Liver (tissue), 9 donors: ENCODE results near the gene RAD51B. TPM values are rescaled to one million over a fixed set of nuclear protein-coding genes. Genes with fewer than 3 reads are reported as not detected.

ENCODE experiments used
- DNase-seq: peaks from one replicate; pipeline ENCODE4 v3.0.0-alpha.2; 2017; ENCODE audit warnings: low spot score
- H3K27ac ChIP-seq, 2 donors: one replicate each; pipeline ENCODE4 v1.7.0; 2013; ENCODE audit warnings: inconsistent platforms in 2 of 2, low read length in 2 of 2, control low read depth in 1 of 2, low read depth in 1 of 2, mild to moderate bottlenecking in 1 of 2
- H3K27me3 ChIP-seq, 4 donors: one replicate each; pipeline versions ENCODE4 v1.6.1 to v1.7.0; 2013; ENCODE audit warnings: low read length in 3 of 4, inconsistent platforms in 1 of 4, mild to moderate bottlenecking in 1 of 4, moderate library complexity in 1 of 4; ENCODE audit not compliant: control insufficient read depth in 4 of 4, insufficient read depth in 4 of 4
- H3K36me3 ChIP-seq, 4 donors: one replicate each; pipeline versions ENCODE4 v1.6.1 to v1.7.0; 2013; ENCODE audit warnings: low read length in 3 of 4, mild to moderate bottlenecking in 3 of 4, low read depth in 1 of 4, moderate library complexity in 1 of 4; ENCODE audit not compliant: control insufficient read depth in 4 of 4, insufficient read depth in 3 of 4
- H3K4me1 ChIP-seq, 4 donors: one replicate each; pipeline versions ENCODE4 v1.6.1 to v1.7.0; 2013; ENCODE audit warnings: low read length in 3 of 4, mild to moderate bottlenecking in 3 of 4, moderate library complexity in 1 of 4; ENCODE audit not compliant: control insufficient read depth in 4 of 4, insufficient read depth in 4 of 4
- H3K4me3 ChIP-seq, 3 donors: one replicate each; pipeline versions ENCODE4 v1.6.1 to v1.7.0; 2013; ENCODE audit warnings: low read length in 3 of 3, control low read depth in 1 of 3, low read depth in 1 of 3, mild to moderate bottlenecking in 1 of 3
- H3K9ac ChIP-seq, 2 donors: one replicate each; pipeline ENCODE4 v1.7.0; 2013; ENCODE audit warnings: low read length in 2 of 2, mild to moderate bottlenecking in 2 of 2, moderate library complexity in 2 of 2, control low read depth in 1 of 2, low read depth in 1 of 2
- H3K9me3 ChIP-seq, 4 donors: one replicate each; pipeline versions ENCODE4 v1.6.1 to v1.7.0; 2013; ENCODE audit warnings: low read length in 3 of 4; ENCODE audit not compliant: control insufficient read depth in 4 of 4
- CTCF ChIP-seq: fragments of 150-350 bp; IDR thresholded peaks from 2 replicates; pipeline ENCODE4 v1.5.1; 2017; ENCODE audit warnings: improper control_type of control experiment, low read depth, low read length; ENCODE audit not compliant: missing input control
- EGR1 ChIP-seq, 2 donors: IDR thresholded peaks; 2 replicates each; pipeline ENCODE4 v1.6.1; 2016 to 2018; ENCODE audit warnings: antibody characterized with exemption in 2 of 2, low read depth in 2 of 2
- FOXA1 ChIP-seq: IDR thresholded peaks from 2 replicates; pipeline ENCODE4 v1.6.1; 2016; ENCODE audit warnings: antibody characterized with exemption
- HNF4A ChIP-seq, 2 donors: conservative IDR thresholded peaks; 2 replicates each; pipeline ENCODE4 v1.6.1; 2016; ENCODE audit warnings: antibody characterized with exemption in 2 of 2, mild to moderate bottlenecking in 2 of 2
- JUND ChIP-seq, 2 donors: IDR thresholded peaks; 2 replicates each; pipeline ENCODE4 v1.6.1; 2016; ENCODE audit warnings: antibody characterized with exemption in 2 of 2
- RAD21 ChIP-seq, 2 donors: IDR thresholded peaks; 2 replicates each; pipeline ENCODE4 v1.6.1; 2016; ENCODE audit warnings: antibody characterized with exemption in 2 of 2, mild to moderate bottlenecking in 2 of 2
- REST ChIP-seq: IDR thresholded peaks from 2 replicates; pipeline ENCODE4 v1.6.1; 2016; ENCODE audit warnings: antibody characterized with exemption, mild to moderate bottlenecking
- RXRA ChIP-seq, 2 donors: IDR thresholded peaks; 2 replicates each; pipeline ENCODE4 v1.6.1; 2017 to 2018; ENCODE audit warnings: antibody characterized with exemption in 2 of 2, mild to moderate bottlenecking in 1 of 2
- SP1 ChIP-seq: IDR thresholded peaks from 2 replicates; pipeline ENCODE4 v1.6.1; 2018; ENCODE audit warnings: antibody characterized with exemption, mild to moderate bottlenecking
- TAF1 ChIP-seq: conservative IDR thresholded peaks from 2 replicates; pipeline ENCODE4 v1.6.1; 2016; ENCODE audit warnings: antibody characterized with exemption, mild to moderate bottlenecking
- WGBS: extraction: QIAGEN DNeasy Blood & Tissue Kit; methylation state at CpG from one replicate; pipeline ENCODE4 v1.1.7; 2013; 5-methylcytosine and 5-hydroxymethylcytosine counted together
- polyA plus RNA-seq, 2 donors: library from polyadenylated mRNA; stranded (reverse) in 1 of 2; unstranded in 1 of 2; fragments of 200-250 nt in 1 of 2; fragments of >200 nt in 1 of 2; fragmentation: Nextera tagmentation in 1 of 2; extraction: Ambion mirVana in 1 of 2; gene quantifications; one replicate each; pipeline versions ENCODE4 v1.2.1 to v1.2.3, GENCODE V29; 2013 to 2015
- total RNA-seq, 2 donors: library from RNA; depleted of rRNA; stranded (reverse); fragments of >200 nt; gene quantifications; one replicate each; pipeline ENCODE4 v1.2.3, GENCODE V29; 2014
- TF ChIP-seq, protein P1 (sequence below): IDR thresholded peaks from 2 replicates; pipeline ENCODE4 v1.6.1; 2016; ENCODE audit warnings: antibody characterized with exemption
- donor health status: healthy.
- donor health status: healthy.
- donor health status: healthy.
- donor health status: healthy.
- donor health status: healthy.

The RAD51B gene
- total and polyA plus RNA-seq, 4 donors: 0.81 to 12.9 (median 2.4) TPM

- DNase-seq: no peak
- Histone ChIP-seq H3K27ac (no peak overlapping the region), H3K9ac (no peak overlapping the region), H3K36me3 (no peaks in the 10 kb centered on the region), H3K27me3 (no peaks in the 10 kb centered on the region), H3K9me3 (no peaks in the 10 kb centered on the region), H3K4me3 (no peak overlapping the region), H3K4me1 (peaks cover 0 to 4% (median under 1%) of the 10 kb centered on the region in 4 donors)
- no peak for TF ChIP-seq TAF1
- 96% methylated on average over 7 of the region's 7 CpGs for WGBS
Measured at GRCh38 chr14:68266998-68267397, 447.4 kb downstream of the RAD51B start.

DNA sequence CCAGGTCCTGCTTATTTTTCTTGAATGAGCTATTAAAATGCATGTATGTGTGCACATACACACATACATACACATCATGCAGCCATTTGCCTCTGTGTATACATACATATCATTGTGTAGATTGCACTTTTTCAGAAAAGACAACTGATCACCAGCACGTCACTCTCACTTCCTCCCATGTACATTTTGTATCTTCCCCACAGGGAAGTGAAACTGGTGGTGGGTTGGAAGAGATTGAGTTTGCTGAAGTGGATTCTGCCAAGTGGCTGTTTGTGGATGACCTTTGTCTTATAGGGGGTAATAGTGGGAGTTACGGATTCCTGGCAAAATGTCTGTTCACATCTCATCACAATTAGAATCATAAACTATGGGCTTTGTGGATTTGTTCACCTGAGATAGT, 448.6 kb downstream of the RAD51B start:
- no peak for DNase-seq
- Histone ChIP-seq H3K4me1 (peaks cover 0 to 4% (median under 1%) of the 10 kb centered on the region in 4 donors), H3K27ac (peak overlapping the region in 1 of 2 donors; percentile 0), H3K4me3 (no peak overlapping the region), H3K36me3 (no peaks in the 10 kb centered on the region), H3K9me3 (no peaks in the 10 kb centered on the region), H3K27me3 (no peaks in the 10 kb centered on the region), H3K9ac (no peak overlapping the region)
- 55% methylated on average over 2 of the region's 2 CpGs for WGBS
- TF ChIP-seq TAF1: no peak
- TF ChIP-seq REST: no peak
- TF ChIP-seq HNF4A (conservative IDR thresholded peaks at IDR 0.05): no peak
- peak in 1 of 2 donors; percentile 5 for TF ChIP-seq RXRA (IDR thresholded peaks at IDR 0.05)
- TF ChIP-seq SP1: peak; percentile 14

DNA sequence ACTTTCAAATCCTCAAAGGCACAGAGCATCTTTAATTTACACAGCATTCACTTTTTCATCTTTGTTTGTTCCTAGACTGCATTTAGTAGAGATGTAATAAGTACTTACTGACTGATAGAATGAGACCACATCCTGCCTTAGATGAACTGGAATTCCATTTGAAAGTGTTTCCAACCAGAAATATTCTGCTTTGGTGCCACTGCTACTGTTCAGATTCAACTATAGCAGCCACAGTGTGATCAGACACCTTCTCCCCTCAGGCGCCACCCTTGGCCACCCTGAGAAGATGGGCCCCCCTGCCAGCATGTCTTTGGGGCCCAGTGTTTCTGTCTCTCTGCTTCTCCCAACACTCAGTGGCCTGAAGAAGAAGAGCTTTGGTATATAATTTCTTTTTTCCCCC, 449.1 kb downstream of the RAD51B start:
- Histone ChIP-seq H3K36me3 (no peaks in the 10 kb centered on the region), H3K9me3 (no peaks in the 10 kb centered on the region), H3K4me3 (no peak overlapping the region), H3K27me3 (no peaks in the 10 kb centered on the region), H3K4me1 (peaks cover 0 to 4% (median under 1%) of the 10 kb centered on the region in 4 donors), H3K9ac (no peak overlapping the region), H3K27ac (no peak overlapping the region)
- no peak for TF ChIP-seq CTCF
- no peak for TF ChIP-seq TAF1
- TF ChIP-seq FOXA1: no peak
- no peak for TF ChIP-seq RAD21 (IDR thresholded peaks at IDR 0.05)
- no peak for TF ChIP-seq JUND (IDR thresholded peaks at IDR 0.05)
- TF ChIP-seq, protein P1, sequence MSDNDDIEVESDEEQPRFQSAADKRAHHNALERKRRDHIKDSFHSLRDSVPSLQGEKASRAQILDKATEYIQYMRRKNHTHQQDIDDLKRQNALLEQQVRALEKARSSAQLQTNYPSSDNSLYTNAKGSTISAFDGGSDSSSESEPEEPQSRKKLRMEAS: no peak
- no peak for TF ChIP-seq RXRA (IDR thresholded peaks at IDR 0.05)
- TF ChIP-seq EGR1 (IDR thresholded peaks at IDR 0.05; ENCODE audit: low read depth in 2 of 2): no peak
- TF ChIP-seq REST: no peak
- TF ChIP-seq HNF4A (conservative IDR thresholded peaks at IDR 0.05): no peak
- 95% methylated on average over 1 of the region's 1 CpG for WGBS
- no peak for DNase-seq
